Activated naive CD4-positive, alpha-beta T cell treated with anti-CD3 and anti-CD28 coated beads, Interleukin-2, amount 50 U/mL, for 24 hours (primary cell): Measurements from ENCODE around the gene HAT1.
"Not testable (repeated sequence)": the region's sequence is repeated elsewhere in the genome, so short reads cannot be mapped to it uniquely, and the experiment has no call there.

Source experiments
- H3K27ac Mint-ChIP-seq: one replicate; pipeline ENCODE4 v1.8.0; 2021; ENCODE audit warnings: mild to moderate bottlenecking, mixed read lengths
- H3K27me3 Mint-ChIP-seq: one replicate; pipeline ENCODE4 v1.8.0; 2021; ENCODE audit warnings: mixed read lengths
- H3K36me3 Mint-ChIP-seq: one replicate; pipeline ENCODE4 v1.8.0; 2021; ENCODE audit warnings: mixed read lengths
- H3K4me1 Mint-ChIP-seq: one replicate; pipeline ENCODE4 v1.8.0; 2021; ENCODE audit warnings: mixed read lengths
- H3K4me3 Mint-ChIP-seq: one replicate; pipeline ENCODE4 v1.8.0; 2021; ENCODE audit warnings: mild to moderate bottlenecking, mixed read lengths
- H3K9me3 Mint-ChIP-seq: one replicate; pipeline ENCODE4 v1.8.0; 2021; ENCODE audit warnings: mixed read lengths

The HAT1 gene

GRCh38 chr2:171985076-171985475 lies 62.8 kb downstream of the HAT1 start:
- no peaks in the 10 kb centered on the region for H3K27me3 Mint-ChIP-seq
- H3K4me1 Mint-ChIP-seq = no peaks in the 10 kb centered on the region
- peaks cover 25% of the 10 kb centered on the region for H3K36me3 Mint-ChIP-seq
- H3K27ac Mint-ChIP-seq = peak overlapping the region; percentile 55
- H3K9me3 Mint-ChIP-seq = no peaks in the 10 kb centered on the region
- H3K4me3 Mint-ChIP-seq = no peak overlapping the region

- Mint-ChIP-seq H3K4me3 (no peak overlapping the region), H3K36me3 (peaks cover 20% of the 10 kb centered on the region), H3K27ac (no peak overlapping the region), H3K4me1 (no peaks in the 10 kb centered on the region), H3K9me3 (no peaks in the 10 kb centered on the region), H3K27me3 (no peaks in the 10 kb centered on the region)
Measured at GRCh38 chr2:171986778-171987177, 64.5 kb downstream of the HAT1 start.

GRCh38 chr2:171991027-171991426 lies 68.8 kb downstream of the HAT1 start:
- Mint-ChIP-seq H3K27me3 (no peaks in the 10 kb centered on the region), H3K27ac (no peak overlapping the region), H3K36me3 (no peaks in the 10 kb centered on the region), H3K9me3 (no peaks in the 10 kb centered on the region), H3K4me1 (no peaks in the 10 kb centered on the region), H3K4me3 (no peak overlapping the region)

- Mint-ChIP-seq H3K4me1 (peaks cover 19% of the 10 kb centered on the region), H3K27me3 (no peaks in the 10 kb centered on the region), H3K4me3 (no peak overlapping the region), H3K27ac (no peak overlapping the region), H3K9me3 (no peaks in the 10 kb centered on the region), H3K36me3 (no peaks in the 10 kb centered on the region)
Measured at GRCh38 chr2:171995586-171995985, 73.3 kb downstream of the HAT1 start.

- Mint-ChIP-seq H3K36me3 (no peaks in the 10 kb centered on the region), H3K4me1 (peaks cover 24% of the 10 kb centered on the region), H3K9me3 (no peaks in the 10 kb centered on the region), H3K27me3 (no peaks in the 10 kb centered on the region), H3K27ac (no peak overlapping the region), H3K4me3 (no peak overlapping the region)
Measured at GRCh38 chr2:171996021-171996420, 73.8 kb downstream of the HAT1 start.

GRCh38 chr2:171997031-171997430 lies 74.8 kb downstream of the HAT1 start:
- H3K9me3 Mint-ChIP-seq, H3K27me3 Mint-ChIP-seq, H3K36me3 Mint-ChIP-seq, H3K27ac Mint-ChIP-seq, H3K4me3 Mint-ChIP-seq: not testable (repeated sequence)
- H3K4me1 Mint-ChIP-seq = peaks cover 27% of the 10 kb centered on the region

GRCh38 chr2:171999161-171999560 lies 76.9 kb downstream of the HAT1 start:
- Mint-ChIP-seq H3K4me3 (peak overlapping the region; percentile 85), H3K4me1 (peaks cover 28% of the 10 kb centered on the region), H3K27ac (peak overlapping the region; percentile 59)

GRCh38 chr2:171999604-172000469 lies 77.6 kb downstream of the HAT1 start, which contains the start of gene METAP1D:
Gene METAP1D (plus strand): TSS chr2:171999953. CDS start chr2:171999970, 17 bp downstream.
- Mint-ChIP-seq H3K9me3 (no peaks in the 10 kb centered on the region), H3K27me3 (no peaks in the 10 kb centered on the region), H3K4me3 (peak within 1 kb of the TSS; percentile 85), H3K27ac (peak within 1 kb of the TSS; percentile 92), H3K36me3 (peaks cover 2% of the 10 kb centered on the region), H3K4me1 (peaks cover 28% of the 10 kb centered on the region)

More at GRCh38 chr2:171999161-171999560, 76.9 kb downstream of the HAT1 start:
- no peaks in the 10 kb centered on the region for H3K27me3 Mint-ChIP-seq
- peaks cover 2% of the 10 kb centered on the region for H3K36me3 Mint-ChIP-seq
- no peaks in the 10 kb centered on the region for H3K9me3 Mint-ChIP-seq

GRCh38 chr2:172000696-172001361 lies 78.6 kb downstream of the HAT1 start:
- Mint-ChIP-seq H3K36me3 (peaks cover 2% of the 10 kb centered on the region), H3K27me3 (no peaks in the 10 kb centered on the region), H3K9me3 (no peaks in the 10 kb centered on the region), H3K27ac (peak overlapping the region; percentile 92), H3K4me1 (peaks cover 28% of the 10 kb centered on the region), H3K4me3 (peak overlapping the region; percentile 85)

GRCh38 chr2:172007372-172007771 lies 85.1 kb downstream of the HAT1 start:
- peaks cover 11% of the 10 kb centered on the region for H3K4me1 Mint-ChIP-seq
- peaks cover 18% of the 10 kb centered on the region for H3K36me3 Mint-ChIP-seq

GRCh38 chr2:172009823-172010222 lies 87.6 kb downstream of the HAT1 start:
- Mint-ChIP-seq H3K4me1 (peaks cover 12% of the 10 kb centered on the region), H3K9me3 (no peaks in the 10 kb centered on the region), H3K4me3 (no peak overlapping the region), H3K27ac (no peak overlapping the region), H3K27me3 (no peaks in the 10 kb centered on the region), H3K36me3 (peaks cover 21% of the 10 kb centered on the region)

More at GRCh38 chr2:172007372-172007771, 85.1 kb downstream of the HAT1 start:
- H3K27me3 Mint-ChIP-seq = no peaks in the 10 kb centered on the region
- no peak overlapping the region for H3K4me3 Mint-ChIP-seq
- H3K27ac Mint-ChIP-seq = no peak overlapping the region
- H3K9me3 Mint-ChIP-seq = no peaks in the 10 kb centered on the region

- Mint-ChIP-seq H3K9me3 (no peaks in the 10 kb centered on the region), H3K4me3 (no peak overlapping the region), H3K27ac (no peak overlapping the region), H3K36me3 (peaks cover 20% of the 10 kb centered on the region), H3K27me3 (no peaks in the 10 kb centered on the region), H3K4me1 (peaks cover 12% of the 10 kb centered on the region)
Measured at GRCh38 chr2:172011812-172012575, 89.7 kb downstream of the HAT1 start.

- no peaks in the 10 kb centered on the region for H3K9me3 Mint-ChIP-seq
- H3K36me3 Mint-ChIP-seq = peaks cover 18% of the 10 kb centered on the region
- no peaks in the 10 kb centered on the region for H3K27me3 Mint-ChIP-seq
- no peak overlapping the region for H3K4me3 Mint-ChIP-seq
- H3K4me1 Mint-ChIP-seq = peaks cover 12% of the 10 kb centered on the region
- H3K27ac Mint-ChIP-seq = no peak overlapping the region
Measured at GRCh38 chr2:172012677-172013391, 90.6 kb downstream of the HAT1 start.

GRCh38 chr2:172013396-172013795 lies 91.1 kb downstream of the HAT1 start:
- Mint-ChIP-seq H3K9me3 (no peaks in the 10 kb centered on the region), H3K36me3 (peaks cover 18% of the 10 kb centered on the region), H3K4me3 (no peak overlapping the region), H3K4me1 (peaks cover 12% of the 10 kb centered on the region), H3K27ac (no peak overlapping the region), H3K27me3 (no peaks in the 10 kb centered on the region)
